Measurements from ENCODE around the gene MRPL43. TPM values are rescaled to one million over a fixed set of nuclear protein-coding genes. Genes with fewer than 3 reads are reported as not detected.

The MRPL43 gene
- total RNA-seq, 1 donor from 2014 or later, result 85.4 TPM

- Histone ChIP-seq H3K4me1 (peaks cover 45% of the 10 kb centered on the region), H3K27ac (peak overlapping the region; percentile 100), H3K27me3 (no peaks in the 10 kb centered on the region), H3K9me3 (no peaks in the 10 kb centered on the region), H3K36me3 (peaks cover 0 to 40% of the 10 kb centered on the region in 2 donors), H3K4me3 (peak overlapping the region; percentile 66 to 89)
- DNase-seq (ENCODE audit: extremely low spot score in 2 of 2), result no peak
- intact Hi-C loops (cut with DNase I), result no loop called here
- TF ChIP-seq CTCF (IDR thresholded peaks at IDR 0.05), result no peak
- TF ChIP-seq POLR2AphosphoS5 (IDR thresholded peaks at IDR 0.05; ENCODE audit: insufficient read depth in 1 of 2, low read depth in 1 of 2), result no peak
- TF ChIP-seq POLR2A (IDR thresholded peaks at IDR 0.05), result no peak
Measured at GRCh38 chr10:101033276-101033675, 46.0 kb upstream of the MRPL43 start.

GRCh38 chr10:101032637-101033224, 45.4 kb upstream of the MRPL43 start:
- intact Hi-C loops (cut with DNase I), result no loop called here
- Histone ChIP-seq H3K4me1 (peaks cover 45% of the 10 kb centered on the region), H3K4me3 (peak overlapping the region; percentile 66 to 89), H3K9me3 (no peaks in the 10 kb centered on the region), H3K27ac (peak overlapping the region; percentile 100), H3K27me3 (no peaks in the 10 kb centered on the region), H3K36me3 (peaks cover 0 to 34% of the 10 kb centered on the region in 2 donors)
- no peak for TF ChIP-seq CTCF (IDR thresholded peaks at IDR 0.05)
- TF ChIP-seq POLR2AphosphoS5 (IDR thresholded peaks at IDR 0.05; ENCODE audit: insufficient read depth in 1 of 2, low read depth in 1 of 2), result peak in 1 of 2 donors; percentile 81
- DNase-seq (ENCODE audit: extremely low spot score in 2 of 2), result no peak

GRCh38 chr10:101031796-101032636, 44.7 kb upstream of the MRPL43 start:
- Histone ChIP-seq H3K9me3 (no peaks in the 10 kb centered on the region), H3K27me3 (no peaks in the 10 kb centered on the region), H3K36me3 (peaks cover 0 to 27% of the 10 kb centered on the region in 2 donors), H3K4me3 (peak overlapping the region; percentile 66 to 89), H3K4me1 (peaks cover 45% of the 10 kb centered on the region), H3K27ac (peak overlapping the region; percentile 100)
- TF ChIP-seq CTCF (IDR thresholded peaks at IDR 0.05) (no peak), POLR2A (IDR thresholded peaks at IDR 0.05) (peak in 1 of 2 donors; percentile 66), POLR2AphosphoS5 (IDR thresholded peaks at IDR 0.05; ENCODE audit: insufficient read depth in 1 of 2, low read depth in 1 of 2) (peak; percentile 9 to 95)
- intact Hi-C loops (cut with DNase I), result no loop called here
- DNase-seq (ENCODE audit: extremely low spot score in 2 of 2), result no peak

GRCh38 chr10:101031128-101031795, 44.0 kb upstream of the MRPL43 start, which contains the start of the genes PDZD7 and SFXN3:
TSS of gene PDZD7 (minus strand) at chr10:101031129. CDS start at chr10:101030219, 910 bp downstream.
TSS of gene SFXN3 (plus strand) at chr10:101031234. CDS start at chr10:101034695, 3,461 bp downstream.
- TF ChIP-seq POLR2A (IDR thresholded peaks at IDR 0.05), result peak in 1 of 2 donors; percentile 86
- no peak for TF ChIP-seq CTCF (IDR thresholded peaks at IDR 0.05)
- TF ChIP-seq POLR2AphosphoS5 (IDR thresholded peaks at IDR 0.05; ENCODE audit: insufficient read depth in 1 of 2, low read depth in 1 of 2), result peak; percentile 77 to 98

More at GRCh38 chr10:101031128-101031795, 44.0 kb upstream of the MRPL43 start, which contains the start of the genes PDZD7 and SFXN3:
- intact Hi-C loops (cut with DNase I), result no loop called here
- DNase-seq (ENCODE audit: extremely low spot score in 2 of 2), result no peak
- Histone ChIP-seq H3K4me1 (peaks cover 45% of the 10 kb centered on the region), H3K36me3 (peaks cover 0 to 19% of the 10 kb centered on the region in 2 donors), H3K9me3 (no peaks in the 10 kb centered on the region), H3K27ac (peak within 1 kb of the TSS; percentile 100), H3K4me3 (peak within 1 kb of the TSS; percentile 66 to 89), H3K27me3 (no peaks in the 10 kb centered on the region)

All from vagina (tissue), 2 donors.